ENCODE data around the gene NRP2.

NRP2 gene

GRCh38 chr2:205686783-205687640 is 4.7 kb downstream of the NRP2 start:
- no peak for DNase-seq

GRCh38 chr2:205687641-205687956 is 5.3 kb downstream of the NRP2 start:
- no peak for DNase-seq

GRCh38 chr2:205688417-205689200 is 6.3 kb downstream of the NRP2 start:
- no peak for DNase-seq

GRCh38 chr2:205689820-205690219 is 7.5 kb downstream of the NRP2 start:
- no peak for DNase-seq

GRCh38 chr2:205692104-205692503 is 9.8 kb downstream of the NRP2 start:
- no peak for DNase-seq

- DNase-seq, result no peak
These were observed 12.0 kb downstream of the NRP2 start for GRCh38 chr2:205694256-205694655.

GRCh38 chr2:205695460-205695991 is 13.2 kb downstream of the NRP2 start:
- no peak for DNase-seq

- DNase-seq, result no peak
These were observed 14.1 kb downstream of the NRP2 start for GRCh38 chr2:205696331-205696926.

GRCh38 chr2:205696927-205697441 is 14.7 kb downstream of the NRP2 start:
- no peak for DNase-seq

- DNase-seq, result no peak
These were observed 16.3 kb downstream of the NRP2 start for GRCh38 chr2:205698286-205699268.

GRCh38 chr2:205699515-205700289 is 17.4 kb downstream of the NRP2 start:
- DNase-seq, result no peak

- DNase-seq, result no peak
These were observed 18.2 kb downstream of the NRP2 start for GRCh38 chr2:205700331-205701132.

- no peak for DNase-seq
These were observed 19.2 kb downstream of the NRP2 start for GRCh38 chr2:205701509-205701908.

- no peak for DNase-seq
These were observed 20.3 kb downstream of the NRP2 start for GRCh38 chr2:205702576-205702975.

GRCh38 chr2:205703471-205704126 is 21.3 kb downstream of the NRP2 start:
- no peak for DNase-seq

GRCh38 chr2:205704127-205704741 is 21.9 kb downstream of the NRP2 start:
- DNase-seq, result no peak

- DNase-seq, result no peak
These were observed 23.4 kb downstream of the NRP2 start for GRCh38 chr2:205705511-205706349.

- DNase-seq, result peak in 2 of 4 experiments; percentile 15 to 35
These were observed 24.6 kb downstream of the NRP2 start for GRCh38 chr2:205706769-205707381.
